CD4-positive, alpha-beta T cell treated with Interleukin-6 for 4 hours (primary cell): Measurements from ENCODE around the gene NRG2.
A peak's percentile ranks its signal among the peaks of the same experiment; 100 is the strongest.

Experiments
- DNase-seq: peaks from one replicate; pipeline ENCODE4 v3.0.0-alpha.2; 2020; ENCODE audit warnings: mixed read lengths

The NRG2 gene

DNA sequence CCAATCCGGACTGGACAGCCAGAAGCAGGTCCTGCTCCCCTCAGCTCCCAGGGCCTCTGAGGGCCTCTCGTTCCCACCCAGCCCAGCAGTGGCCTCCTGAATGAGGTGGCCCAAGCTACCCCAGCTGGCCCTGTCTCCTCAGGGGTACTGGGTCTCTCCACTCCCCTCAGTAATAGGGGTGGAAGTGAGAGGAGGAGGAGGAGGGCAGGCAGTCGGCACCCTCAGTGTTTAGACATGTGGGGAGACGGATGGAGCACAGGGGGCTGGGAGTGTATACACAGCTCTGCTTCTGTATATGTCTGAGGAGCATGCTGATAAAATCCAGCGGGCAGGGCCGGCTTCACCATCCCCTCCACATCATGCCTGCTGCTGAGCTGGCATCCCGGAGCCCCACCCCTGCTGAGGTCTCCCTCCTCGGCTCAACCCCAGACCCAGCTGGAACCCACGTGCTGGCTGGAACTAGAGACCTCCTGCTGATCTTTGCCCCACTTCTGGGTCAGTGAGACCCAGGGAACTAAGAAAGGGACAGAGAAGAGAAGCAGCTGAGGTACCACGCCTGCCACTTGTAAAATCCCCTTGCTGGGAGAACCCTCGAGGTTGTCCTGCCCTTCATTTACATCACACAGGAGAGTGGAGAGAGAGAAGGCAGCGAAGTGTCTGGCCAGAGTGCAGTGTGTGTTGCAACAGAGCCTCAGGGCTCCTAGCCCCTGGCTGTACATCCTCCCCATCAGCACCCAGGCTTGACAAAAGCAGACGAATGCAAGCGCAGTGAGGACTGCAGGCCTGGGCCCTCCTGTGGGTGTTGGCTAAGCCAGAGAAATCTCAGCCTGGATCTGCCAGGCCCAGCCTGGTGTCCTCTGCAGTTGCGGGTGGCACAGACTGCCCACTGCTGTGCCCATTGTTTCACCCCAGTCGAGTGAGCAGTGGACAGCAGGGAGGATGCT lies 170.0 kb downstream of the NRG2 start:
- DNase-seq = no peak

DNA sequence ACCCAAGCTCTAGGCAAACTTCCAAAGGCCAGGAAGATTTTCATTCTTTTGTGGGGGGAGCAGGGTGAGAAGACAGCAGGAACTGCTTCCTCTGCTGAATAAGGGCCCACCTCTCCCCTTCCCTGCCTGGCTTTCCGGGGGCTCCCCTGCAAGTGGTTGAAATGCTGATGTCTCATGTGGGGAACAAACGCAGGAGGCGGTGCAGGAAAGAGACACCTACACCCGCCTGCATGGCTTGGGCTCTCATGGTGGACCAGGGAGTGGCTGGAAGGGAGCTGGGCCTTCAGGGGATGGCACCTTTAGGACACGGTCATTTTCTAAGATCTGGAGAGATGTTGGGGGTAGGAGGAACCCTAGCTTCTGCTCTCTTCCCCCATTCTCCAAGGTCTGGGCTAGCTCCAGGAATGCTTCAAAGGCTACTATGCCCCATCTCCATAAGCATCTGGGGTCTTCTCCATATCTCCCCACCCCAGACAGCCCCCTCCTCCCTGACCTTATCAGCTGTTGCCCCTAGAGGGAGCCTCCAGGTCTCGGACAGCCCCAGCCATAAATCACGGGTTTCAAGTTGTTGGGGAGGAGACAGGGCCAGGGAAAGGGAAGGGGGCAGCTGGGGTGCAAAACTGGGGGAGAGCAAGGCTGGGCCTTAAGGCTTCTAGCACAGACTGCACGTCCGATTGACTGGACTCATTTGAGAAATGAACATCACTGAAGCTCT lies 170.9 kb downstream of the NRG2 start:
- DNase-seq = no peak

DNA sequence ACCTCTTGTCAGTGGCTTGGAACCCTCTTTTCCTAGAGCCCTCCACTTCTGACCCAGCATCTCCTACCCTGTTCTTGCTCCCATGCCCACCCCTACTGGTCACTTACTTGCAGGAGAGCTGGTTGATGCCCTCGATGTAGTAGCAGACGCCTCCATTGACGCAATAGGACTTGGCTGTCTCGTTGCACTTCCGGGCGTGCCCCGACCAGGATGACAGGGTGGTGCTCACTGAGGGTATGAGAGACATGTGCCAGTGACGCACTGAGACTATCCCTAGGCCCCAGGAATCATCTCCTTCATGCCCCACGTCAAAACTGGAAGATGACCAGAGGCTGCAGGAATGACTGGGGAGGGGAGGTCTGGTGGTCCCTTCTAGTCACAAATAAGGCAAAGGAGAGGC lies 171.5 kb downstream of the NRG2 start:
- DNase-seq = no peak

DNA sequence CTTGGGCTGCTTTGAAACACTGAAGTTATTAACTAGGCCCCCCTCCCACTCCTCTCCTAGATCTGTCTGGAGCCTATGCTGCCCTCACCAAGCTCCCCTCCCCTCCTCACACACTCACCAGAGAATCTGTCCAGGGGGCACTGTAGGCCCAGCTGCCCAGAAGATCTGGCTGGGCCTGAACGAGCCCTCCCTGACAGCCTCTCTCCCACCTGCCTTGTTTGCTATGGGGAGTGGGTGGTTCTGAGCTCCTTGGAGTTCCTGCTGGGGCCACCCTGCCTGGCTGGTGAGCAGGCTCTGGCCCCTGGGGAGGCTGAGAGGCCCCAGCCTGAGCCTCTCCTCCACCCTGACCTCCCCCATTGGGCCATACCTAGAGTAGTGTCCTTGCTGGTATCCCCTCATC lies 172.4 kb downstream of the NRG2 start:
- DNase-seq = no peak

DNA sequence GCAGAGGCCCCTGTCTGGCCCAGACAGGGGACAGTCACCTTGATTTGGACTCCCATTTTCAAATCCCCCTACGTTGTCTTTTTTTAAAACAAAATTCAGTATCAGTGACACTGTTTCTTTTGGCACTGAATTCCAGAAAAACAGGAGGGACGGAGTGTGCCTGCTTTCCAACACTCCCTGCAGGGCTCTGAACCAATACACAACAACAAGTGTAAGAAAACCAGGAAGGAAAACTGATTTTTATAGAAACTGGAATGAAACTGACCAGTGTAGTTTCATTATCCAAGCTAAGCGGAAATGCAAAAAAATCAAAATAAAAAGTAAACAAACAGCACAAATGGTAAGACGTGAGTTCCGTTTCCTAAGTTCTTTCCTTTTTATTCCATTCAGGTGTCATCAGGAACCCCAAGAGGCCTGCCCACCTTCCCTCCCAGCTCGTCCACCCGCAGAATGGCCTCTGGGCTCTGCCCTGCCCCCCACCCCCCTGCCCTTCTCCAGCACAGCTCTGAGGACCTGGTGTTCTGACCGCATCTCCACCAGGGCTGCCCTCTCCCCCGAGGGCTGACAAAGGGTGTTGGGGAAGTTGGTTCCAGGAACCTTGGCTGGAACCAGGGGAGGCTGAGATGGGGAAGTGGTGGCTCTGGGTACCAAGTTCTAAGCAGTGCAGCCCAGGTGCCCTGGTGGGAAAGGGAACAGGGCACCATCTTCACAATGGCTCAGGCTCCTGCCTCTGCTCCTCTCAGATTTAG lies 173.9 kb downstream of the NRG2 start:
- DNase-seq = no peak

DNA sequence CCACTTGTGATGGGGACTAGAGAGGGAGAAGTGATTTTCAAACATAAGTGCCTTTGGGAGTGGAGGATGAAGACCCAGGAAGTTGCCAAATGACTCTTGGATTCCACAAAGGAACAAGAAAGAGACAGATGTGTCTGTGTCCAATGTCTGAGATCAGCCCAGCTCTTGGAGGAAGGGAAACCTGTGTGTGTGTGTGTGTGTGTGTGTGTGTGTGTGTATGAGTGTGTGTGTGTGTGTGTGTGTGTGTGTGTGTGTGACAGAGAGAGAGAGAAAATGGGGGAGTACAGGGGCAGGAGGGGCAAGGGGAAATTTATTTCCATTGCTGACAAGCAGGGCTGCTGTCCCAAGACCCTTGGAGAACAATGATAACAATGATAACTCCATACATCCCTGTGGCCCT lies 175.5 kb downstream of the NRG2 start:
- DNase-seq = no peak

DNA sequence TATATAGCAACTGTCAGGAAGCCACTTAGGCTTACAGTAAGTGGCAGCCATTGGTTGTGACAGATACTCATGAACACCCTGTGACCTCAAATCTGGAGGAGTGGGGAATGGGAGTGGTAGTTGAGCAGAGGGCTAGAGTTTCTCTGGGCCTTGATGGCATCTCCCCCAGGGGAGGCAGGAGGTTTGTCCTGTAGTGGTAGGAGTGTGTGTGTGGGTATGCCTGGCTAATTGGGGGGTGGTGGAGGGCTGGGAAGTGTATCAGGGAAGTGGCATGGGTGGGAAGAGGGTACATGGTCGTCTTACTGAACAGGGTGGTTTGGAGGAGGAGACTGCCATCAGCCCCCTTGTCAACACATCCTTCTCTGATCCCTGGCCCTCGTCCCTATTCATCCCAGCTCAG lies 176.0 kb downstream of the NRG2 start:
- no peak for DNase-seq

DNA sequence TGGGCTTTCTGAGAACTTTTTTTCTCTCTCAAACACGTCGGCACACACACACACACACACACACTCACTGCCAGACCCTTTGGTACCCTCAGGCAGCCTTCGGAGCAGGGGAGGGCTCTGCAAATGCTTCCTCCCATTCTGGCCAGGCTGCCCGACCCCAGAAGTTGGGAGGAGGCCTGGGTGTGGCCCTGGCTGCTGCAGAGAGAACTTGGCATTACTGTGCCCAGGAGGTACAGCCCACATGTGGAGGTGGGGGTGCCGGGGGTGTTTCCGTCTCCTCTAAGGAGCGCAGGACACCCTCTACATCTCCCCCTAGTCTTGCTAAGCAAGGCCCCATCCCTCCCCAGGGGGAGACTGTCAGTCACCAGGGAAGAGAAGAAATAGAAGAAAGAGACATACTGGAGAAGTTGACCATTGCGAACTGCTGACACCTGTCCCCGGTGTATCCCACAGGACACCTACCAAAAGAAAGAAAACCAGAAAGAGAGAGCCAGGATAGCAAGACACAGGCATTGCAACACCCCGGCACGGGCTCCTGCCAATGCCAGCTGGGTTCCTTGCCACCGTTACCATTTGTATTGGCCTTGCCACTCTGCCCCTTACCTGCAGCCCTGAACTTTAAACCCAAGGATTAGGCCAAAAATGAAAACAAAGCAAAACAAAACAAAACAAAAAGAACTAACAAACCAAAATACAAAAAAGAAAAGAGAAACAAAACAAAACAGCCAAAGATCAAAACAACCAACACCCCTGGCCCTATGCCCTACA lies 178.2 kb downstream of the NRG2 start:
- DNase-seq = no peak

DNA sequence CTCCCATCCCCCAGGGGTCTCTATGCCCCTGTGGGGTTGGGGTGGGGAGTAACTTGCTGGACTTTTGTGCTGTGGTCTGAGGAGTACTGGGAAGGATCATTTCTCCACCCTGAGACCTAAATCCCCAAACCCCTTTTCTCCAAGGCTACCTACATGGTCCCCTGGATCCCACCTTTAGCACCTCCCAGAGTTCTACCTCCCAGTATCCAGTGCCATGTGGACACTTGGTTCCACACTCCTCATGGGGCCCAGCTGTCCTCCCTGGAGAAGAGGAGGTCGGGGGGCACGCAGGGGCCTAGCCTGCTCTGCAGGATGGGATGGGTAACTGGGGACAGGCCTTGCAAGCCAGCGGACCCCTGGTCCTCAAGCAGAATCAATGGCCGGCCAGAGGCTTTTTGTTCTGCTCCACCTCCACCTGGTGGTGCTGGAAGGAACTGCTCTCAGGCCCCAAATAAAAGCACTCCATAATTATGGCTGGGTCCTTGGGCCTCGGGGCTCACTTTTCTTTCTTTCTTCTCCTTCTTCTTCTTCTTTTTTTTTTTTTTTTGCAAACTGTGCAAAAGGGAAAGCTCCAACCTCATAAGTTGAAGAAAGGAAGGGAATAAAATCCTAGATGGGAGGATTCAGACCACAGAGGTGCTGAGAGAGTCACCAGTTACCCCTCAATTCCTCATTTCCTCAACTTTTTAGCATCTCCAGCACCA lies 179.1 kb downstream of the NRG2 start:
- DNase-seq = peak; percentile 64

DNA sequence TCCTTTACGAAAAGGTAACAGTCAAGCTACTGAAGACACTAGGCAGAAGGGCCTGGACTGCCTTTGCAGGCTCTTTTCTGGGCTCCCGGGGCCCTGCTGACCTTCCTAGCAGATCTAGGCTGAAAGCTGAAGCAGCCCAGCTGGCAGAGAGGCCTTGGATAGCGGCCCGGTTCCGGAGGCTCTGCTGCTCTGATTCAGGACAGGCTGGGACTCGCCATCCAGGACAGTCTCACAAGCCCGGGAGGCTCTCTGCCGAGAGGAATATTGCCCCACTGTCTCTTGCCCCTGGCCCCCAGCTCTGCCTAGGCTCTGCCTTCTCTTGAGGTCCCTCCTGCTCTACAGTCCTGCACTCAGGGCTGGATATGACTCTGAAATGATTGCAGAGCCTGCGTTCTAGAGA lies 179.7 kb downstream of the NRG2 start:
- no peak for DNase-seq

DNA sequence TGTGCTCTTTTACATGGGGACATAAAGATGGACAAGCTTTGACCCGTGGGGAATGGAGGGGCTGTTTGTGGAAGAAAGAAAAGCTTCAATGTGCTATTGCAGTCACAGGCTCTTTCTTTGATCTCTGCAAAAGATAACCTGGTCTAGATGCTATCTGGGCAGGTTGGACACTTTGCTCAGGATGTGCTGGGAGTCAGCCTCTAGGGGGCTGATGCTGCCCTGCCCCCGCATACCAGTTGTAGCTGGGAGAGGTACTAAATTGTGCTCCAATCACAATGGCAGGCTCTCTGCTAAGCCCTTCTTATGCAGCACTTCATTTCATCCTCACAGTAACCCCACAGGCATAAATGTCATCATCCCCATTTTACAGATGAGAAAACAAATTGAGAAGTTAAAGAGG lies 180.3 kb downstream of the NRG2 start:
- no peak for DNase-seq

DNA sequence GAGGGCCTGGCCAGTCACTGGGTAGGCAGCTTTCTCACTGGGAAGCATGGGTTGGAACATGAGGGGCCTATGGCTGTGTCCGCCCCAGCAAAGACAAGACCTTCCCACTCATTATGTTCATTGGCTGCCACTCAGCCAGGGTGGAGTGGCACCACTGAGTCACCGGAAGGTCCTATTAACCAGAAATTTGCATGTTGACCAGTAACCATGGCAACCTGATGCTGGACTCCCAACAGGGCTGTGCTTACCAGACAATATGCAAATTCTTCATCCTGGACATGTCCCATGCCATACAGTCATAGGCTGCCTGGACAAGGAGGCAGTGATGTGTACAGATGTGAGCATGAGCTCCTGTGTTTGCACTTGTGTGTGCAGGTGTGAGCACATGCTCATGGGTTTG lies 180.8 kb downstream of the NRG2 start:
- no peak for DNase-seq

DNA sequence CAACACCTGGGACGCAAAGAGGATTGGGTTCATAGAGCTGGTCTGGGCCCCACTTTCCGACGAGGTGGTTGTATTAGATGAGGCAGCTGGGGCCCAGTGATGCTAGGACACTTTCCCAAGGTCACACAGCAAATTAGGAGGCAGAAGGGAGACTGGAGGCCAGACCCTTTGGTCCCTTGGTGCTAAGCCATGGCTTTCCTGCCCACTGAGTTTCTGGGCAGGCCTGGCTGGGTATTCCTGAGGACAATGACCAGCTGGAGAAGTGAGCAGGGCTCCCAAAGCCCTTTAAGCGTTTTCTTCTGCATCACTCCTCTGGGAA lies 181.3 kb downstream of the NRG2 start:
- no peak for DNase-seq

DNA sequence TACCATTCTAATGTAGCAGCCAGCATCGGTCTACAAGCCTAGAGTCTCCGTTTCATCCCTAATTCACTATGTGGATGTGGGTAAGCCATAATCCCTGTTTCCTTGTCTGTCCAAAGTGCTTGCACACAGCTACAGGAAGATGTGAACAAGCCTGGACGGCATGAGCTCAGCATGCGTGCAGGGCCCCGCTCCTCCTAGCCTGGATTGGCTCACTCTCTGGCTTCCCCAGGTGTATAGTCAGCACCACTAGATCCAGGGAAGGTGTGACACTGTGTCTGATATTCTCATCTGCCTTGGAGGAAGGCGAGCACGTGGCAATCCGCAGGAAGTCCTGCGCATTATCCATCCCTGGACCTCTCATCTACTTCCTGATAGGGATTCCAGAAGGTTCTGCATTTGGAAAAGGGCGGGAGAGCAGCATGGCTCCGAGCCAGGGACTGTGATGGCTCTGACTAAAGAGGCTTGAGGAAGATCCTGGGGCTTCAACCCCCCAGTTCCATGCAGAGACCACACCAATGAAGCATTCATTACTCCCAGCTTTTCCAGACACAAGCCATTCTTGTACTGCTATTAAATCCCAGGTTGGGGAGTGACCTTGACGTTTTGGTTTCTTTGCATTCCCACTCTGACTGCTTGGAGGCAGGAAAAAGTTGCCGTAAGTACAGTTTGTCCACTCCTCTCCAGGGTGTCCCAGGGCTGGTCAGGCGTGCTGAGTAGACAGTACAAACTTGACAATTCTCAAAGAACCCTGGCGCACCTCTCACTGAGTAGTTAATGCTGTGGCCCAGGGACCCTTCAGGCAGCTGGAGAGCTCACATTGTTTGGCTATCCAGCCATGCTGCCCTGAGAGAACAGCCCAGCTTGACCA lies 181.8 kb downstream of the NRG2 start:
- no peak for DNase-seq

DNA sequence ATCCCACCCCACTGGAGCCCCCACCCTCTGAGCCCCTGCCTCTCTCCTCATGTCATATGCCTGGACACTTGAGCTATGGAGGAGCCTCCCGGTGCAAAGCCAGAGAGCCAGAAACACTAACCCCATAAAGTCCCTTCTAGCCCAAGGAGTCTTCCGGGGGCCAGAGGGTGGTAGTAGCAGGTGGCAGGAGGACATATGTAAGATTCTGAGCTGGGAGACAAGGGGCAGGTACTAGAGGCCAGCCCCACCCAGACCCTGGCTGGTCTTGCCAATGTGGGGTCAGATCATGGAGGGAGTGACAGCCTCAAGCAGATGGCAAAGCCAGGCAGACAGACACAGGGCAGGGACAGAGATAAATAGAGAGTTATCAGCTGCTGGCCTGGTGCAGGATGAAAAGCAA lies 184.1 kb downstream of the NRG2 start:
- DNase-seq = no peak

DNA sequence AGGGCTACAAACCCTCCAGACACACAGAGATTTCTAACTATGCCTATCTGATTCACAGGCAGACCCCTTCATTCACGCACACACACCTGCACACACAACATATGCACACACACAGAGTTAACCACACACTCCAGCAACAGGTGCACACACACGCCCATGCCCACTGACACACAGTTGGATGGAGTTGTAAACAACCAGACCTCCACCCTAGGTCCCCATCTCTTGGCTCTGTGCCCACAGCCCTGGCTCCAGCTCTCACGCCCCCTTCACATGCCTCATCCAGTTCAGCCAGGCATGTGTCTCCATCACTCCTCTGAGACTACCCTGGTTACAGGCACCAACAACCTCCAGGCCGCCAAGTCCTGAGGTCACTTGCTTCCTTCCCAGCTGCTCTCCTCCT lies 186.4 kb downstream of the NRG2 start:
- DNase-seq = no peak

DNA sequence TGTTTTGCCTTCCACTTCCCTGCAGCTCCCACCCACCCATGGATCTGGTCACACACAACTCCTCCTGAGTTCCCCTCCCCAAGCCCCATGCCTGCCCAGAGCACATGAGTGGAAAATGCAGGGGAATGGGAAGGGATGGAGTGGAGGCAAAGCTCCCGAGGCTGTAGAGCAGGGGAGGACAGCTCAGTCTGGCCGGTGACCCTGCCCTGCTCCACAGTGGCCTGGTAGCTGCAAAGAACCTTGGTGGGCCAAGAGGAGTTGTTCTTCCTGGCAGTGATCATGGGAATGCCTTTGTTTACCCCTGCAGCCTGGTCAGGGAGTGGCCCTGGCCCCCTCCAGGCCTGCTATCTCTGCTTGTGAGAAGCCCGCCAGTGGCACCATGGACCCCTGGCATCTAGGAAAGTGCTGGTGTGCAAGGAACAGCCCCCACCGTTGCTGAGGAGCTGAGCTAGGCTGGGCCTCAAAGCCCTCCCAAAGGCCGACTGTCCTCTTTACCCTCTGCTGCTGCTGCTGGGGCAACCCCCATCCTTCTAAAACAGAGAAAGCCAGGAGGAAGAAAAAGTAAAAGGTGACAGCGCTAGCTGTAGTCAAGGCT lies 187.1 kb downstream of the NRG2 start:
- no peak for DNase-seq

DNA sequence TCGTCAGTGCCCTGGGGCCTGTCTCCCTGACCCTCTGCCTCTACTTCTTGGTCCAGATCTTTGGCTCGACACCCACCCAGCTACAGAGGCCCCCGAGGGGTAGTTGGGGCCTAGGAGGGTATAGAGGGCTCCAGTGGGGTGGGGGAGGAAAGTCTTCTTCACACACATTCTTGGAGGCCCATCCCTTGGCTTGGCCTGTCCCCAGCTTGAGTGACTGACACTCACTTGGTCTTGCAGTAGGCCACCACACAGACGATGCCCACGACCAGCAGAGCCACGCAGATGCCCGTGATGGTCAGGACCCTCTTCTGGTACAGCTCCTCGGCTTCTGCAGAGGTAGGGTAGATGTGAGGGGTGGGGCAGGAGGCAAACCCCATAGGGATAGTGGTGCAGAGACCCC lies 187.6 kb downstream of the NRG2 start:
- no peak for DNase-seq

DNA sequence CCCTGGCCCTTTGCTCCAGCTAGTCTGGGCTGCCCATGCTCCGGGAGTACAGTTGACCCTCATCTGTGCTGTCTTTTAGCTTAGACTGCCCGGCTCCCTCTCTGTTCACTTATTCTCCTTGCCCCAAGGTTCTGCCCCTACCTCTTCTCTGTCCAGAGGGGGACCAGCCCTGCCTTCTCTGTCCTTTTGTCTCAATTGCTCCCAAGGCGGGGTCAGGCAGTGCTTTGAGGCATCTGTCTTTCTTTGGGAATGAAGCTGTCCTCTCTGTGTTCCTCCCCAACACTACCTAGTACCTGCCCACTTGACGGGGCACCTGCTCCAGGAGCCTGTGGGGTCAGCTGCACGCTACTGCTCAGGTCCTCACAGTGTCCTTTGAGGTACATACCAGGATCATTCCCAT lies 188.1 kb downstream of the NRG2 start:
- DNase-seq = no peak

DNA sequence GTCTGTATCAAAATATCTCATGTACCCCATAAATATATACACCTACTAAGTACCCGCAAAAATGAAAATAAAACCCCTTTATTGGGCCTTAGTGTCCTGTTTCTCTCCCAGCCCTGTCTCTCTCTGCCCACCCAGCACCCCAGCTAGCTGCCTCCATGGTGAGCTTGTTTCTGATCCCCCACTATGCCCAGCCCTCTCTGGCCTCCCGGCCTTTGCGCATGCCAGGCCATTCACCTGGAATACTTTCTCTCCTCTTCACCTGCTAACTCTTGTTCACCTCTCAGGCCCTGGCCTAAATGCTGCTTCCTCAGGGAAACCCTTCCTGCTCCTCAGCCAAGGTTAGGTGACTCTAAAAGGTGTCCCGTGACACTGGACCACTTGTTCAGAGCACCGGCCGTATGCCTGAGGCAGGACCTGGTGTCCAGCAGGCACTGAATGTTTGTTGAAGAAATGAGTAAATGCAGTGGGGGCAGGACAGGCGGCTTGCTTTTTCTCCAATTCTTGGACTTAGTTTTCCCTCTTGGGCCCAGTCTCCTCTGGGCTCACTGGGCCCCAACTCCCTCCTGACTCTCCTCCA lies 189.0 kb downstream of the NRG2 start:
- DNase-seq = no peak

DNA sequence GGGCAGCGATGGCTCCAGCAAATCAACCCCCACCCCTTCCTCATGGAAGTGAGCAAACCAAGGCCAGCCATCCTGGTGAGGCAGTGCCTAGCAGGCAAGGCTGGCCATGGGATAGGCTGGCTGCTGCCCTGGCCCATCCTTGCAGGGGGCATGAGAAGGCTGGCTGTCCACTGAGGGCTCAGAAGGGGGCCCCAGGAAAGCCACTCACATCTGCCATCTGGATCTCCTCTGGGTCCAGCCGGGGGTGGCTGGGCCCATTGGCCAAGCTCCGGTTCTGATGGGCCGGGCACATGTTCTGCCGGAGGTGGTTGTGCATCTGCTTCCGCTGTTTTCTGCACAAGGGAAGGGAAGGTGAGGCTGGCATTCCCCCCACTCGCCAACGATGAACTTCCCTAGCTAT lies 190.4 kb downstream of the NRG2 start:
- DNase-seq = no peak
